ENCODE measurements around the gene CCDC102A.
"Not testable (repeated sequence)": the region's sequence is repeated elsewhere in the genome, so short reads cannot be mapped to it uniquely, and the experiment has no call there.

Gene CCDC102A
- 10.1 to 31.3 (median 24.3) reads per million in 4 experiments for total RNA-seq

DNA sequence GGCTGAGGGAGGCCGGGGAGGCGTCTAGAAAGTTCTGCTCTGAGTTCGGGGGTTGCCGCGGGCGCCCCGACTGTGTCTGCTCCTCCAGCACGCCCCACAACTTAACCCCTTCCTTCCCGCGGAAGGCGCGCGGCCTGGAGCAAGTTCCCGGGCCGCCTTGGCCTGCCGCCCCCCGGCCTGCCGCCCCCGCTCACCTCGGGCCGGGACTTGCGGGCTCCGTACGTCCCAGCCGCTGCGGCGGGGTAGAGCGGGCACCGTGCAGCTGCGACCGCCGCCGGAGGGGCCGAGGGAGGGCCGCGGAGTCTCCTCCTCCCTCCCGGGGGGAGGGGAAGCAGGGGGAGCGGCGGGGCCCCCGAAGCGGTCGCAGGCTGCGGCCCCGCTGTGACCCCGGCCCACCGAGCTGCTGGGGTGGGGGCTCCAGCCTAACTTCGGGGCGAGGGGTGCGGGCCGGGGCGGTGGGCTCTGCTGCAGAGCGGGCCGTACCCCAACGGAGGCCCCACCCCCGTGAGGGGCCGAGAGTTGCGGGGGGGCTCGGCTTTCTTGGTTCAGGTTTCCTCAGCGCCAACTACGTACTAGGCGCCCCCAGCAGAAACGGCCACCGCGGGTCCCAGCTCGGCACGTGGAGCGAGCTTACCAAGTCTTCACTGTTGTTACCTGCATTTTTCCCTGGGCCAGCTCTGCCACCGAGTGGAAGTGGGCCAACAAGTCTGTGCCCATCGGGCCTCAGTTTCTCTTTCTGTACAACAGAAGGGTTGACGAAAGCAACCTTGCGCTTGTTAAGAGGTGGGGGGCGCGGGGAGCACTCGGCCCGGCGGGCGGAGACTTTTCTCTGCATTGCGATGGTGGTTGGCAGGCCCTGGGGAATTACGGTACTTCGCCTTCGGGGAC is at the start of gene CCDC102A:
CCDC102A (minus strand) TSS at position 266 of the 888 bp plus-strand sequence. CDS start 7,394 bp downstream, outside the sequence.
- DNase-seq: peak; percentile 47

GRCh38 chr16:57585051-57585687 is 48.8 kb upstream of the CCDC102A start:
- DNase-seq: no peak

- no peak for DNase-seq
These were observed 42.9 kb upstream of the CCDC102A start for GRCh38 chr16:57579361-57579665.

DNA sequence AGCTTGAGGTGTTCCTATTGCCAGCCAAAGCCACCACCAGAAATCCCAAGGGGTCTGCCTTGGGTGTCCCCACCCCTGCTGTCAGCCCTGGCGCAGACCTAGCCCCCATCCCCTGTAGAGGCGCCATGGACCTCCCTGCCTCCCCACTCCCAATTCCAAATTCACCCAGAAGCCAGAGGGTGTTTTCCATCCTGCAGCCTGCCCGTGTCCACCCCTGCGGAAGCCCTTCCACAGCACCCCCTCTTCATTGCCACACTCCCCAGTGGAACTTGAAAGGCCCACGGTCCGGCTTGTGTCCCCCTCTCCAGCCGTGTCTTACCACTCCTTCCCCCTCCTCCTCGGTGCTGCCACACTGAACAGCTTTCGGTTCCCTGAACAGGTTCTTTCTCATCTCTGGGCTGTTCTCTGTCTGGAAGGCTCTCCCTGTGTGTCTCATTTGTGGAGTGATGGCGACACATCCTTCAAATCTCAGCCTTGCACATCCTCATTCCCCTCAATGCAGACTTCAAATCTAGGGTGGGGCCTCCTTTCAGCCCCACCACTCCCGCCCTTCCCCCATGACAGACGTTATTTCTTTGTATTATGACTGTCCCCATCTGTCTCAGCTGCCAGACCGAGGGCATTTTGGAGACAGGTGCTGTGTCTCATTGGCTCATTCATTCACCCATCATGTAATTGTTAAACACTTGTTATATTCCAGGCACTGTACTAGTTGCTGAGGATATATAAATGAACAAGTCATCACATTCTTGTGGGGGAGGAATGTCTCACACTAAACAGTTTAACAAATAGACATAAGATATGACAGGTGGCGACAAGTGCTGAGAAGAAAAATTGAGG is 42.4 kb upstream of the CCDC102A start:
- DNase-seq: no peak

DNA sequence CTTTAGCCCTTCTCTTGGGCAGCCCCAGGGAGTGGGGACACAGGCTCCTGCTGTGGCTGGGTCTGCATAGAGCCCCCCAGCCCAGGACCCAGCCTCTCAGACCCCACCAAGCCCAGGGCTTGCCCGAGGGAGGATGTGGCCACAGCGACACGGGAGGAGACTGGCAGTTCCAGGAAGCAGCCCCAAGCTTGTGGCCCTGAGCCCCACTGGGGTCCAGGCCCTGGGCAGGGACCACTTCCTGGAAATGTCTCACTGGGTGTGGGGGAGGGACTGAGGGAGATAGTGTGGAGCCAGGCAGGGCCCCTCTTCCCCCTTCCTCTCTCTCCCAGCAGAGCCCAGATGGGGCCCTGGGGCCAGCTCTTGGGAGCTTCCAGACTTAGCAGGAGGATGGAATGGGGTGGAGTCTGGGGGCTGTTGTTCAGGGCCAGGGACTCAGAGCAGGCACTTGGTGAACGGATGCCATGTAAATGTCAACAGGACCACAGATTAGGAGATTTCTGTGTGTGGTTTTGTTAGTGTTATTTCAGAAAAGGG is 41.4 kb upstream of the CCDC102A start:
- DNase-seq: no peak

DNA sequence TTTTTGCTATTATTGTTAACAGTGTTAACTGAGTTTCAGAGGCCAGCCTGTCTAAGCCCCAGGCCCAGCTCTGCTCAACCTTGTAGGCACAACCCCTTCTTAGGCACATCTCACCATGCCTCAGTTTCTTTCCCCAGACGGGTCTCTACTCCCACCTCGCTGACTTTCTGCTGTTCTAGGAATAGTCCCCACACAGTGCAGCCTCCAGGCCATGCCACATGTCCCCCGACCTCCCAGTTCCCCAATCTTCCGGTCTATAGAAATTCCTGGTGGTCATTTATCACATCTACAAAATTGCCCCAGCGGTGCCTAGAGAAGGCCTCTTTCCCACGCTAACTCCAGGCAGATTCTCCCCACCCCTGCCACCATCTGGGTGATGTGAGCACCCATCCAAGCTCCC is 40.8 kb upstream of the CCDC102A start:
- no peak for DNase-seq

- peak; percentile 72 for DNase-seq
These were observed 40.1 kb upstream of the CCDC102A start for GRCh38 chr16:57576429-57576870.

GRCh38 chr16:57575468-57576277 is 39.3 kb upstream of the CCDC102A start:
- no peak for DNase-seq

GRCh38 chr16:57574646-57575467 is 38.5 kb upstream of the CCDC102A start:
- DNase-seq: no peak

DNA sequence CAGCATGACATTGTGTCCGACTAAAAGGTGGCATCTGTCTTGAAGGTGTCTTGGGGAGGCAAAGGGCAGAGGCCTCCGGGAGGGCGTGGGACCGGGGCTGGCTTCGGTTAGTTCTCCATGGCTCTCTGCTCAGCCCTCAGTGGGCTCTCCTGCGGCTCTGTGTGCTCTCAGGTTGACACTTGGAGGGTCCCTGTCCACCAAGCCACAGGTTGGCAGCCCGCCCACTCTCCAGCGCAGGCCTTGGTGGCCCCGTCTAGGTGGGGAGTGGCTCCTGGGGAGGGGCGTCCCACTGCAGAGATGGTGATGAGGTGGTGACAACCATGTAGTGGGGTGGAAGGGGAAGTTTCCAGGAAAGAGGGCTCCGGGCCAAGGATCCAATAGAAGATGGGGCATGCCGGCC is 37.7 kb upstream of the CCDC102A start:
- DNase-seq: no peak

- no peak for DNase-seq
These were observed 36.8 kb upstream of the CCDC102A start for GRCh38 chr16:57572978-57573728.

- no peak for DNase-seq
These were observed 34.7 kb upstream of the CCDC102A start for GRCh38 chr16:57571098-57571497.

- DNase-seq: no peak
These were observed 34.1 kb upstream of the CCDC102A start for GRCh38 chr16:57570301-57571070.

DNA sequence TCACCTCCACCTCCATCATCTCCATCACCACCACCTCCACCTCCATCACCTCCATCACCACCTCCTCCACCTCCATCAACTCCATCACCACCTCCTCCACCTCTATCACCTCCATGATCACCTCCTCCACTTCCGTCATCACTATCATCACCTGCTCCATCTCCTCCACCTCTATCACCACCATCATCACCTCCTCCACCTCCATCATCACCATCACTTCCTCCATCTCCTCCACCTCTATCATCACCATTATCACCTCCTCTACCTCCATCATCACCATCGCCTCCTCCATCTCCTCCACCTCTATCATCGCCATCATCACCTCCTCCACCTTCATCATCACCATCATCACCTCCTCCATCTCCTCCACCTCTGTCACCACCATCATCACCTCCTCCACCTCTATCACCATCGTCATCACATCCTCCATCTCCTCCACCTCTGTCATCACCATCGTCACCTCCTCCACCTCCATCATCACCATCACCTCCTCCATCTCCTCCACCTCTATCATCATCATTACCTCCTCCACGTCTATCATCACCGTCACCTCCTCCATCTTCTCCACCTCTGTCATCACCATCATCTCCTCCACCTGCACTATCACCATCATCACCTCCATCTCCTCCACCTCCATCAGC is 33.1 kb upstream of the CCDC102A start:
- no peak for DNase-seq

DNA sequence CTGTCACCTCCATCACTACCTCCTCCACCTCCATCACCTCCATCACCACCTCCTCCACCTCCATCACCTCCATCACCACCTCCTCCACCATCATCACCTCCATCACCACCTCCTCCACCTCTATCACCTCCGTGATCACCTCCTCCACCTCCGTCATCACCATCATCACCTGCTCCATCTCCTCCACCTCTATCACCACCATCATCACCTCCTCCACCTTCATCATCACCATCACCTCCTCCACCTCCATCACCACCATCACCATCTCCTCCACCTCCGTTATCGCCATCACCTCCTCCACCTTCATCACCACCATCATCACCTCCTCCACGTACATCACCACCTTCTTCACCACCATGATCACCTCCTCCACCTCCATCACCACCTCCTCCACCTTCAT is 32.4 kb upstream of the CCDC102A start:
- DNase-seq: not testable (repeated sequence)

DNA sequence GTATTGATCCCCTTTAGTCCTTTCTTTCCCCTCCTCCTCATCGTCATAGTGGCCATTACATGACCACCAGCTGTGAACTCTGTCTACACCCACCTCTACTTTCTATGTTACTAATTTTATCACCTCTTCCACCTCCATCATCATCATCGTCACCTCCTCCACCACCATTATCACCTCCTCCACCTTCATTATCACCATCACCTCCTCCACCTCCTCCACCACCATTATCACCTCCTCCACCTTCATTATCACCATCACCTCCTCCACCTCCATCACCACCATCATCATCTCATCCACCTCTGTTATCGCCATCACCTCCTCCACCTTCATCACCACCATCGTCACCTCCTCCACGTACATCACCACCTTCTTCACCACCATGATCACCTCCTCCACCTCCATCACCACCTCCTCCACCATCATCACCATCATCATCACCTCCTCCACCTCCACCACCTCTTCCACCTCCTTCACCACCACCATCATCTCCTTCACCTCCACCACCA is 31.9 kb upstream of the CCDC102A start:
- no peak for DNase-seq

GRCh38 chr16:57567691-57568090 is 31.3 kb upstream of the CCDC102A start:
- DNase-seq: no peak

- no peak for DNase-seq
These were observed 30.1 kb upstream of the CCDC102A start for GRCh38 chr16:57566436-57566835.

- no peak for DNase-seq
These were observed 29.1 kb upstream of the CCDC102A start for GRCh38 chr16:57565461-57565860.

All from effector CD8-positive, alpha-beta T cell (primary cell).